Esophagus mucosa (tissue), 1 donor: ENCODE results near the gene TCOF1. TPM values are rescaled to one million over a fixed set of nuclear protein-coding genes. Genes with fewer than 3 reads are reported as not detected.

Experiments
- ATAC-seq: fragments of 200-7000 bp; cut with Tn5 transposase; one replicate; pipeline ENCODE4 v1.9.1; 2020
- total RNA-seq: library from RNA; stranded (reverse); gene quantifications from one replicate; pipeline ENCODE4 v1.2.4, GENCODE V29; 2023
- donor health status: DM: yes; HTN: yes; CAD: no.

Gene TCOF1
- total RNA-seq: 24.8 TPM

- peak; percentile 98 for ATAC-seq
Observed at GRCh38 chr5:150357326-150358260, at the start of gene TCOF1. TSS of gene TCOF1 (plus strand) at chr5:150357697. CDS start at chr5:150357747, 50 bp downstream.

GRCh38 chr5:150309101-150309885 lies 48.2 kb upstream of the TCOF1 start:
- no peak for ATAC-seq

GRCh38 chr5:150309886-150310239 lies 47.6 kb upstream of the TCOF1 start:
- no peak for ATAC-seq

GRCh38 chr5:150310246-150310645 lies 47.3 kb upstream of the TCOF1 start:
- ATAC-seq: no peak

- ATAC-seq: peak; percentile 63
Observed at GRCh38 chr5:150311015-150311692, 46.3 kb upstream of the TCOF1 start.

GRCh38 chr5:150312518-150312917 lies 45.0 kb upstream of the TCOF1 start:
- ATAC-seq: no peak

- ATAC-seq: no peak
Observed at GRCh38 chr5:150313501-150313900, 44.0 kb upstream of the TCOF1 start.

- ATAC-seq: no peak
Observed at GRCh38 chr5:150313921-150314716, 43.4 kb upstream of the TCOF1 start.

- no peak for ATAC-seq
Observed at GRCh38 chr5:150315245-150315644, 42.3 kb upstream of the TCOF1 start.

GRCh38 chr5:150316320-150316719 lies 41.2 kb upstream of the TCOF1 start:
- ATAC-seq: no peak

GRCh38 chr5:150317048-150318003 lies 40.2 kb upstream of the TCOF1 start:
- peak; percentile 82 for ATAC-seq

- peak; percentile 84 for ATAC-seq
Observed at GRCh38 chr5:150318613-150319483, 38.6 kb upstream of the TCOF1 start.

GRCh38 chr5:150319484-150319790 lies 38.1 kb upstream of the TCOF1 start:
- no peak for ATAC-seq

- ATAC-seq: peak; percentile 57
Observed at GRCh38 chr5:150320044-150320613, 37.4 kb upstream of the TCOF1 start.

GRCh38 chr5:150321211-150321610 lies 36.3 kb upstream of the TCOF1 start:
- no peak for ATAC-seq

GRCh38 chr5:150321784-150322183 lies 35.7 kb upstream of the TCOF1 start:
- ATAC-seq: peak; percentile 22

GRCh38 chr5:150322202-150322601 lies 35.3 kb upstream of the TCOF1 start:
- peak; percentile 29 for ATAC-seq

GRCh38 chr5:150323092-150323491 lies 34.4 kb upstream of the TCOF1 start:
- ATAC-seq: no peak

- ATAC-seq: no peak
Observed at GRCh38 chr5:150323819-150324218, 33.7 kb upstream of the TCOF1 start.

GRCh38 chr5:150325426-150325825 lies 32.1 kb upstream of the TCOF1 start:
- no peak for ATAC-seq
